Panc1 (cell line): Measurements from ENCODE around the gene ZNF579. TPM values are rescaled to one million over a fixed set of nuclear protein-coding genes. Genes with fewer than 3 reads are reported as not detected.

Source experiments
- ATAC-seq: fragments of 200-7000 bp; cut with Tn5 transposase; 2 replicates; pipeline ENCODE4 v1.9.1; 2020; ENCODE audit warnings: mild to moderate bottlenecking, moderate library complexity
- BruUV-seq: library from RNA; stranded (reverse); fragments of 400-500 nt; replicated peaks from 2 replicates; lab custom pipeline; 2021; lab: Mats Ljungman, UMichigan
- CTCF ChIA-PET: fragments of 300-600 bp; sonication (Branson Sonifier 250); formaldehyde crosslinking; loops from one replicate; lab custom pipeline; 2022; ENCODE audit warnings: antibody characterized with exemption; lab: Charles Lee
- POLR2A ChIA-PET: fragments of 300-600 bp; sonication (Branson Sonifier 250); formaldehyde crosslinking; loops from one replicate; lab custom pipeline; 2022; ENCODE audit warnings: antibody characterized with exemption; lab: Charles Lee
- DNase-seq: peaks from one replicate; pipeline ENCODE4 v3.0.0-alpha.2; 2010; ENCODE audit warnings: low read depth, low spot score
- H3K27ac ChIP-seq: 2 replicates; pipeline ENCODE4 v1.5.1; 2011; ENCODE audit warnings: mild to moderate bottlenecking, low read length, inconsistent platforms
- H3K27me3 ChIP-seq: fragments of 200-500 bp; sonication (Bioruptor generic); 2 replicates; pipeline ENCODE4 v1.6.0; 2014; ENCODE audit warnings: low read length, inconsistent platforms; ENCODE audit not compliant: control insufficient read depth, insufficient read depth
- H3K36me3 ChIP-seq: fragments of 200-500 bp; sonication (Bioruptor generic); 2 replicates; pipeline ENCODE4 v1.5.1; 2014; ENCODE audit warnings: inconsistent platforms, mild to moderate bottlenecking, low read length, moderate library complexity; ENCODE audit not compliant: control insufficient read depth, insufficient read depth
- H3K4me1 ChIP-seq: 2 replicates; pipeline ENCODE4 v1.5.1; 2011; ENCODE audit warnings: inconsistent platforms, mild to moderate bottlenecking, low read length, moderate library complexity; ENCODE audit not compliant: control insufficient read depth, insufficient read depth
- H3K4me3 ChIP-seq, 2 experiments: 2 replicates each; pipeline ENCODE4 v1.5.1; 2011 to 2012; ENCODE audit warnings: low read depth in 2 of 2, low read length in 2 of 2, mild to moderate bottlenecking in 2 of 2, inconsistent platforms in 1 of 2, moderate library complexity in 1 of 2
- H3K9me3 ChIP-seq: fragments of 200-500 bp; sonication (Bioruptor generic); 2 replicates; pipeline ENCODE4 v1.5.1; 2014; ENCODE audit warnings: low read depth, mild to moderate bottlenecking, inconsistent platforms, low read length, moderate library complexity; ENCODE audit not compliant: control insufficient read depth, insufficient read depth
- CTCF ChIP-seq: fragments of 450-650 bp; IDR thresholded peaks from 2 replicates; pipeline ENCODE4 v1.5.1; 2017; ENCODE audit warnings: mild to moderate bottlenecking
- POLR2AphosphoS5 ChIP-seq: IDR thresholded peaks from 2 replicates; pipeline ENCODE4 v1.6.1; 2012; ENCODE audit warnings: mild to moderate bottlenecking, low read depth, low read length, moderate library complexity
- REST ChIP-seq, 2 experiments: IDR thresholded peaks; 2 replicates each; pipeline ENCODE4 v1.6.1; 2011 to 2012; ENCODE audit warnings: low read depth in 2 of 2, control low read depth in 1 of 2, low read length in 1 of 2, mild to moderate bottlenecking in 1 of 2, moderate library complexity in 1 of 2; ENCODE audit not compliant: insufficient read depth in 1 of 2
- SIN3A ChIP-seq: IDR thresholded peaks from 2 replicates; pipeline ENCODE4 v1.6.1; 2012; ENCODE audit warnings: low read depth, mild to moderate bottlenecking, low read length, moderate library complexity, borderline replicate concordance; ENCODE audit not compliant: insufficient read depth
- TCF7L2 ChIP-seq: IDR thresholded peaks from 2 replicates; pipeline ENCODE4 v1.6.1; 2011; ENCODE audit warnings: mild to moderate bottlenecking, low read depth, low read length, inconsistent platforms
- in situ Hi-C: cut with HindIII; loops from 2 replicates; pipeline ENCODE4 v1.10.0; 2016; ENCODE audit warnings: low sequenced_read_pairs, low pct_unique_long_range_greater_than_20kb
- intact Hi-C: fragments of 100-400 bp; cut with micrococcal nuclease; formaldehyde crosslinking; loops from one replicate; pipeline ENCODE4 v1.10.0; 2022; ENCODE audit not compliant: unreplicated experiment
- total RNA-seq: library from RNA; stranded (reverse); gene quantifications from one replicate; pipeline ENCODE4 v1.2.1, GENCODE V29; 2021; ENCODE audit not compliant: unreplicated experiment

The ZNF579 gene
- total RNA-seq, 1 experiment from 2014 or later = 39.5 TPM

- H3K9me3 ChIP-seq = no peaks in the 10 kb centered on the region
- in situ Hi-C loops = no loop called here
- ATAC-seq (no peak), DNase-seq (no peak)
- ChIA-PET CTCF (interaction anchor here (0.6 to 1.0 kb wide), 3 partner anchors 8 to 144 kb away, joined by 3 read pairs; partner anchors contain the start of gene ZNF784), POLR2A (interaction anchor here (0.5 kb wide), 1 partner anchor 28 kb away, joined by 4 read pairs; no protein-coding TSS in a partner anchor)
- no TSS peak for BruUV-seq
- no peak overlapping the region for H3K4me3 ChIP-seq
- H3K4me1 ChIP-seq = peaks cover 5% of the 10 kb centered on the region
- TF ChIP-seq TCF7L2 = no peak
- TF ChIP-seq POLR2AphosphoS5 = no peak
- no peak for TF ChIP-seq CTCF
- no peak for TF ChIP-seq SIN3A
- TF ChIP-seq REST (IDR thresholded peaks at IDR 0.05; ENCODE audit: insufficient read depth in 1 of 2, low read depth in 2 of 2, low read length in 1 of 2) = no peak
- no peaks in the 10 kb centered on the region for H3K36me3 ChIP-seq
- H3K27me3 ChIP-seq = no peaks in the 10 kb centered on the region
- no peak overlapping the region for H3K27ac ChIP-seq
- intact Hi-C loops = no loop called here
These were observed 30.8 kb upstream of the ZNF579 start for GRCh38 chr19:55611300-55611982.

GRCh38 chr19:55609326-55609725 is 28.7 kb upstream of the ZNF579 start:
- in situ Hi-C loops = no loop called here
- POLR2A ChIA-PET = interaction anchor here (0.7 kb wide), 1 partner anchor 200 kb away, joined by 4 read pairs; no protein-coding TSS in a partner anchor

More at GRCh38 chr19:55609326-55609725, 28.7 kb upstream of the ZNF579 start:
- BruUV-seq = no TSS peak
- TF ChIP-seq POLR2AphosphoS5 = no peak
- no peak for TF ChIP-seq TCF7L2
- TF ChIP-seq REST (IDR thresholded peaks at IDR 0.05; ENCODE audit: insufficient read depth in 1 of 2, low read depth in 2 of 2, low read length in 1 of 2) = no peak
- no peak for TF ChIP-seq CTCF
- no peak for TF ChIP-seq SIN3A
- no peaks in the 10 kb centered on the region for H3K27me3 ChIP-seq
- CTCF ChIA-PET = interaction anchor here (0.6 kb wide), 1 partner anchor 133 kb away, joined by 3 read pairs; the partner anchor contains the start of gene ZNF628
- intact Hi-C loops = no loop called here
- H3K36me3 ChIP-seq = no peaks in the 10 kb centered on the region
- ATAC-seq (no peak), DNase-seq (no peak)
- H3K9me3 ChIP-seq = no peaks in the 10 kb centered on the region
- peaks cover 7% of the 10 kb centered on the region for H3K4me1 ChIP-seq
- no peak overlapping the region for H3K4me3 ChIP-seq
- no peak overlapping the region for H3K27ac ChIP-seq
